ENCODE measurements around the gene SPNS1.
"Not testable (repeated sequence)": the region's sequence is repeated elsewhere in the genome, so short reads cannot be mapped to it uniquely, and the experiment has no call there.

The SPNS1 gene

GRCh38 chr16:28989363-28989762 lies 14.8 kb downstream of the SPNS1 start:
- FAIRE-seq = no peak

GRCh38 chr16:28990375-28991040 lies 15.9 kb downstream of the SPNS1 start:
- FAIRE-seq = no peak
- no peak for TF ChIP-seq CTCF (IDR thresholded peaks at IDR 0.05; ENCODE audit: insufficient read depth, missing control alignments)
- DNase-seq (ENCODE audit: insufficient read length, low spot score) = no peak

More at GRCh38 chr16:28989363-28989762, 14.8 kb downstream of the SPNS1 start:
- TF ChIP-seq CTCF (IDR thresholded peaks at IDR 0.05; ENCODE audit: insufficient read depth, missing control alignments) = no peak
- DNase-seq (ENCODE audit: insufficient read length, low spot score) = no peak

- DNase-seq (ENCODE audit: insufficient read length, low spot score) (no peak), FAIRE-seq (no peak)
- no peak for TF ChIP-seq CTCF (IDR thresholded peaks at IDR 0.05; ENCODE audit: insufficient read depth, missing control alignments)
Observed at GRCh38 chr16:28991687-28992086, 17.1 kb downstream of the SPNS1 start.

- FAIRE-seq = no peak
- no peak for DNase-seq (ENCODE audit: insufficient read length, low spot score)
- no peak for TF ChIP-seq CTCF (IDR thresholded peaks at IDR 0.05; ENCODE audit: insufficient read depth, missing control alignments)
Observed at GRCh38 chr16:28992496-28992895, 17.9 kb downstream of the SPNS1 start.

- DNase-seq (ENCODE audit: insufficient read length, low spot score) = no peak
- no peak for FAIRE-seq
Observed at GRCh38 chr16:28998837-28999236, 24.3 kb downstream of the SPNS1 start.

GRCh38 chr16:28999577-28999976 lies 25.0 kb downstream of the SPNS1 start:
- FAIRE-seq (no peak), DNase-seq (ENCODE audit: insufficient read length, low spot score) (no peak)
- TF ChIP-seq CTCF (IDR thresholded peaks at IDR 0.05; ENCODE audit: insufficient read depth, missing control alignments) = no peak

More at GRCh38 chr16:28998837-28999236, 24.3 kb downstream of the SPNS1 start:
- no peak for TF ChIP-seq CTCF (IDR thresholded peaks at IDR 0.05; ENCODE audit: insufficient read depth, missing control alignments)

GRCh38 chr16:29000019-29000418 lies 25.4 kb downstream of the SPNS1 start:
- no peak for TF ChIP-seq CTCF (IDR thresholded peaks at IDR 0.05; ENCODE audit: insufficient read depth, missing control alignments)
- FAIRE-seq (no peak), DNase-seq (ENCODE audit: insufficient read length, low spot score) (no peak)

- FAIRE-seq; DNase-seq (ENCODE audit: insufficient read length, low spot score): not testable (repeated sequence)
Observed at GRCh38 chr16:29004496-29005139, 30.0 kb downstream of the SPNS1 start.

All from D721Med (cell line).